ENCODE results near the gene SPINDOC. TPM values are rescaled to one million over a fixed set of nuclear protein-coding genes. Genes with fewer than 3 reads are reported as not detected.
A peak's percentile ranks its signal among the peaks of the same experiment; 100 is the strongest.

SPINDOC gene
- total RNA-seq, 2 experiments from 2014 or later, result 29.3 to 29.5 TPM

DNA sequence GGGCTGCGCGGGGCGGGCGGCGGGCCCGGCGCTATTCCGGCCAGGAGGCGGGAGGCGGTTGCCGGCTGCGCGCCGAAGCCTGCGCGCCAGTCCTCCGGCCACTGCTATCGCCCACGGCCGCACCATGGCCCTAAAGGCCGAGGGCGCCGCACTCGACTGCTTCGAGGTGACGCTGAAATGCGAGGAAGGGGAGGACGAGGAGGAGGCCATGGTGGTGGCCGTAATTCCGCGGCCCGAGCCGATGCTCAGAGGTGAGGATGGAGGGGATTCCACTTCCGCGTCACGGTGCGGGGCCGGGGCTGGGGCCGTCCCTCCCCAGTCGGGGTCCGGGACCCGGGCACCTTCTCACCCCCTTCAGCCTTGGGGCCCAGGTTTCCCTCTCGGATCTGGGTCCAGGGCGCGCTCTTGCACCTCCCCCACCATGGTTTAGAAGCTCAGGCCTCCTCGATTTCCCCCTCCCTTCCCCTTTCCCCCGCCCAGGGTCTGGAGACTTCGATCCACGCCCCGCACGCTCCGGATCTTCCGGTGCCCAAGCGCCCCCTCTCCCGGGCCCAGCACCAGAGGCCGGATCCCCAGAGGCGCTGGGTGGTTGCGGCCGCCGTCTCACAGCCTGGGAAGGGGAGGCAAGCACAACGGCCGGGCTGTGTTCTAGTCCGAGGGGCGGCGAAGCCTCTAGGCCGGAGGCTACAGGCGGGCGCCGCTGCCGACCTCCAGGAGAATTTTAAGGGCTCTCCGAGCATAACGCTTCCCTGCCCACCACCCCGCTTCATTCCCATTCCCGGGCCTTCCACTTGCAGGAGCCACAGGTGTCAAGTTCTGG, 517 bp downstream of the SPINDOC start:
- H3K27me3 Mint-ChIP-seq, result peaks cover 6% of the 10 kb centered on the region
- no peaks in the 10 kb centered on the region for H3K9me3 Mint-ChIP-seq
- H3K36me3 Mint-ChIP-seq, result peaks cover 26% of the 10 kb centered on the region
- DNase-seq, result peak; percentile 43
- H3K27ac Mint-ChIP-seq, result no peak overlapping the region
- H3K4me1 Mint-ChIP-seq, result peaks cover 18% of the 10 kb centered on the region
- H3K4me3 Mint-ChIP-seq, result peak overlapping the region; percentile 83

DNA sequence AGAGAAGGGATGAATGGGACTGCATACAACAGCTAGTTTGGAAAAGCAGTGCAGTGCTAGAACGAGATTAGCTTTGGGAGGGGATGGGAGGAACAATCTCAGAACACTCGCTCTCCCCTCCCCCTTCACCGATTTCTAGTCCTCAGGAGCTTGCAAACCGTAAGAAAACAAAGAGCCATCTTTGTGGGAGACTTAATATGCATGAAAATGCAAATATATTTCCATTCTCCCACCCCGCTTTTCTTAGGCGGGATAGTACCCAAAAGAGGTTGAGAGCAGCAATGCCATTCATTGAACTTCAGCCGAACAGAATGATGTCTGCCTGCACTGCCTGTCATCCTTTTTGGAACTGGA, 1.1 kb downstream of the SPINDOC start:
- Mint-ChIP-seq H3K27ac (peak overlapping the region; percentile 38), H3K27me3 (peaks cover 6% of the 10 kb centered on the region), H3K9me3 (no peaks in the 10 kb centered on the region), H3K36me3 (peaks cover 27% of the 10 kb centered on the region), H3K4me3 (peak overlapping the region; percentile 83), H3K4me1 (peaks cover 18% of the 10 kb centered on the region)
- DNase-seq, result no peak

DNA sequence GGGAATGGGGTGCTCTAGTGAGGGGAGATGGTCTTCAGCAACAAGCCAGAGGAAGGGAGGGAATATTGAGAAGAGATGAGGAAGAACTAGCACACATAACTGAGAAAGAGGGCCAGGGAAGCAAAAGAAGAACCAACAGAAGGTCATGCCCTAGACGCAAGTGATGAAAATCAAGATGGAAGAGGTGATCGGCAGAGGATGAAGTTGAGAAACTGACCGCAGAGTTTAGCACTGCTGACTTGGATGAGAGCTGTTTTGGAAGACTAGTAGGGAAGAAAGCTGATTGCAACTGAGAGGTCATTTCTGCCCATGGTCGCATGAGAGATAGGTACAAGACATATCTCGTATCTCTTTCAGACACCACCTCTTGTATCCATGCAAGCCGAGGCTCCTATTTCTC, 2.9 kb downstream of the SPINDOC start:
- H3K36me3 Mint-ChIP-seq, result peaks cover 37% of the 10 kb centered on the region
- H3K9me3 Mint-ChIP-seq, result no peaks in the 10 kb centered on the region
- H3K4me3 Mint-ChIP-seq, result no peak overlapping the region
- no peak for DNase-seq
- H3K4me1 Mint-ChIP-seq, result peaks cover 18% of the 10 kb centered on the region
- H3K27ac Mint-ChIP-seq, result no peak overlapping the region
- peaks cover 6% of the 10 kb centered on the region for H3K27me3 Mint-ChIP-seq

DNA sequence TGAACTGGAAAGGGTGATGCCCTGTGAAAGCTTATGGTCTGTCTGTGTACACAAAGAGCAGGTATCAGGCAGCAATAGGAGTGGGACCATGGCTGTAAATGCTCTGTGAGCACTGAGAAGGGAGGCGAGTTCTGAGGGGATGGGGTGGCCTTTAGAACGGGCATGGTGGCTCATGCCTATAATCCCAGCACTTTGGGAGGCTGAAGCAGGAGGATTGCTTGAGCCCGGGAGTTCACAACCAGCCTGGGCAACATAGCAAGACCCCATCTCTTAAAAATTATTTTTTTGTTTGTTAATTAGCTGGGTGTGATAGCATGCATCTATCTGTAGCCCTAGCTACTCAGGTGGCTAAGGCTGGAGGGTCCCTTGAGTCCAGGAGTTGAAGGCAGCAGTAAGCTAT, 3.5 kb downstream of the SPINDOC start:
- Mint-ChIP-seq H3K4me1 (peaks cover 18% of the 10 kb centered on the region), H3K36me3 (peaks cover 39% of the 10 kb centered on the region)
- no peak for DNase-seq

GRCh38 chr11:63817758-63818498, 4.7 kb downstream of the SPINDOC start:
- H3K4me3 Mint-ChIP-seq, result no peak overlapping the region
- H3K9me3 Mint-ChIP-seq, result no peaks in the 10 kb centered on the region
- peaks cover 45% of the 10 kb centered on the region for H3K36me3 Mint-ChIP-seq
- no peak overlapping the region for H3K27ac Mint-ChIP-seq
- H3K27me3 Mint-ChIP-seq, result no peaks in the 10 kb centered on the region
- no peak for DNase-seq
- peaks cover 16% of the 10 kb centered on the region for H3K4me1 Mint-ChIP-seq

More for the DNA sequence above, 3.5 kb downstream of the SPINDOC start:
- Mint-ChIP-seq H3K27ac (no peak overlapping the region), H3K4me3 (no peak overlapping the region), H3K27me3 (peaks cover 6% of the 10 kb centered on the region), H3K9me3 (no peaks in the 10 kb centered on the region)

GRCh38 chr11:63818609-63819008, 5.4 kb downstream of the SPINDOC start:
- H3K4me1 Mint-ChIP-seq, result peaks cover 16% of the 10 kb centered on the region
- peaks cover 49% of the 10 kb centered on the region for H3K36me3 Mint-ChIP-seq
- no peak overlapping the region for H3K27ac Mint-ChIP-seq
- DNase-seq, result no peak
- H3K27me3 Mint-ChIP-seq, result no peaks in the 10 kb centered on the region
- H3K9me3 Mint-ChIP-seq, result no peaks in the 10 kb centered on the region
- no peak overlapping the region for H3K4me3 Mint-ChIP-seq

DNA sequence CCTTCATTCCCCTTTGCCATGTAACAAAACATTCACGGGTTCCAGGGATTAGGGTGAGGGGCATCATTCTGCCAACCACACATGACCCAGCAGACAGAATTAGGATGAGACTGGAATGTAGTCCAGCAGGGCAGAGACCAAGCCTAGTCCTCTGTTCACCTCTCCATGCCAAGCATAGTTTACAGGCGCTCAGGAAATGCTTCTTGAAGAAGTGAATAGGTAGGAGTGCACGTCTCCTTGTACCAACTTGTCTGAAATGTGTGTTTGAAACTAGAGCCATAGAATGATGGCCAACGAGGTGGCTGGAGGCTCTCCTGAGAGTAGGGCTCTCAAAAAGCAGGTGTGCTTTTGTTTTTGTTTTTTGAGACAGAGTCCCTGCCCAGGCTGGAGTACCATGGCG, 8.2 kb downstream of the SPINDOC start:
- no peak overlapping the region for H3K4me3 Mint-ChIP-seq

DNA sequence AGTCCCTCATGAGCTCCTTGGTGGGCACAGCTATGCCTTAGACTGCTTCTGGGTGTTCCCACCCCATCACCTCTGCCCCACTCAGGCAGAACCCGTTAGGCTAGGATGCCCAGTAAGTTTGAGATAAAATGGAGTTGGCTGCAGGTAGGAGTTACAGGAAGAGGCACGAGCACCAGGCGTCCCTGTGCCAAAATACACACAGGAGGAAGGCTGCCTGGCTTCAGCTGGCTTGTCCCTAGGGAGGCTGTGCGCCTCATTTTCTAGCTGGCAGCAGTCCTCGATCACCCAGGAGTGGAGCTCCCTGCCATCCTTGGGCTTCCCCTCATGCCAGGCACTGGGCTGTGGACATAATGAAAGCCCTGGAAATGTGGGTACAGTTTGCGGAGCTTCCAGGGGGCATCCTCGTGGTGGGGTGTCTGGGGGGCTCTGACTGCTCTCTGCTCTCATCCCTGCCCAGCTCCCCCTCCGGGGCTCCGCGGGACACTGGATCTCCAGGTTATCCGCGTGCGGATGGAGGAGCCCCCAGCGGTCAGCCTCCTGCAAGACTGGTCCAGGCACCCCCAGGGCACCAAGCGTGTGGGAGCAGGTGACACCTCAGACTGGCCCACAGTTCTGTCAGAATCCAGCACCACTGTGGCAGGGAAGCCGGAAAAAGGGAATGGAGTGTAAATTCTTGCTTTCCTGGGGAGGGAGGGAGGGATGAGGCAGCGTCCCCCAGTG, 13.4 kb downstream of the SPINDOC start:
- DNase-seq, result no peak
- H3K36me3 Mint-ChIP-seq, result peaks cover 20% of the 10 kb centered on the region
- no peaks in the 10 kb centered on the region for H3K27me3 Mint-ChIP-seq
- H3K4me3 Mint-ChIP-seq, result no peak overlapping the region
- no peak overlapping the region for H3K27ac Mint-ChIP-seq
- H3K9me3 Mint-ChIP-seq, result no peaks in the 10 kb centered on the region
- no peaks in the 10 kb centered on the region for H3K4me1 Mint-ChIP-seq

More for the DNA sequence above, 8.2 kb downstream of the SPINDOC start:
- Mint-ChIP-seq H3K27me3 (no peaks in the 10 kb centered on the region), H3K9me3 (no peaks in the 10 kb centered on the region), H3K4me1 (peaks cover 2% of the 10 kb centered on the region), H3K36me3 (peaks cover 44% of the 10 kb centered on the region), H3K27ac (no peak overlapping the region)
- no peak for DNase-seq

DNA sequence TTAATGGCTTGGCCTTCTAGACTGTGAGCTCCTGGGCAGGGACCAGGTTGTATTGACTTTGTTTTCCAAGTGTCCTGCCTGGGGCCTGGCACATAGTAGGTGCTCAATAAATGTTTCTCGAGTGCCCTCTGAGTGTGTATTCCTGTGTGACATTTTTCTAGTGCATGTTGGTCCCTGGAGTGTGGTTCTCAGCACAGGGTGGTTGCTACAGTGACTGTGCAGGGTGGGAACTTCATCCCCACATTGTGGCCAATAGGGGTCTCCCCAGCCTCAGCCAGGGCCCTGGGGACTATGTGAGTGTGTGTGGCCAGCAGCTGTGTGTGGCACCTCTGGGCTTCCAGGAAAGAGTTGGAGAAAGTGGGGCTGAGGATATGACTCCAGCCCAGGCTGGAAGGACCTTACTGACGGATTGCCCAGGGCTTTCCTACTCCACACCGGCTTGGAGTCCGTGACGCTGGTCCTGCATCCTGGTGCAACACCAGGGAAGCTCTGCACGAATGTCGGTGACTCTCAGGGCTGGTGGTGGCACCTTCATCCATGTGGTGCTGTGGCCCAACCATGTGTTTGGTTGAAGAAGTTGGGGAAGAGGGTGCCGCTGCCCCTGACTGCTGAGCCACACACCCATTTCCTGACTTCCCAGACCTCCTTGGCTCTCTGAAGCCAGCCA, 16.7 kb downstream of the SPINDOC start:
- DNase-seq, result no peak
- no peak overlapping the region for H3K27ac Mint-ChIP-seq
- H3K36me3 Mint-ChIP-seq, result peaks cover 2% of the 10 kb centered on the region
- H3K4me1 Mint-ChIP-seq, result no peaks in the 10 kb centered on the region
- H3K27me3 Mint-ChIP-seq, result no peaks in the 10 kb centered on the region
- no peaks in the 10 kb centered on the region for H3K9me3 Mint-ChIP-seq
- no peak overlapping the region for H3K4me3 Mint-ChIP-seq

DNA sequence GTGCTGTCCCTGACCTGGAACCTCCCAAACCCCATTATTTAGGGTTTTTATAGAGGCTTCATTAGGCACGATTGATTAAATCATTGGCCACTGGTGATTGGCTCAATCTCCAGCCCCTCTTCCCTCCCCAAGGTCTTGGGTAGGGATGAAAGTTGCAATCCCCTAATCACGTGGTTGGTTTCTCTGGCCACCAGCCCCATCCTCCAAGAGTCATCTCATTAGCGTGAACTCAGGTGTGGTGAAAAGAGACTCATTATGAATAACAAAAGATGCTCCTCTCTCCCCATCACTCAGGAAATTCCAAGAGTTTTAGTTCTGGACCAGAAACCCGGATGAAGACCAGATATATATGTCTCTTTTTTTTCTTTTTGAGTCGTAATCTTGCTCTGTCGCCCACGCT, 18.1 kb downstream of the SPINDOC start:
- Mint-ChIP-seq H3K36me3 (no peaks in the 10 kb centered on the region), H3K4me1 (no peaks in the 10 kb centered on the region), H3K27ac (no peak overlapping the region), H3K4me3 (no peak overlapping the region), H3K27me3 (no peaks in the 10 kb centered on the region), H3K9me3 (no peaks in the 10 kb centered on the region)
- no peak for DNase-seq

GRCh38 chr11:63832336-63832735, 19.1 kb downstream of the SPINDOC start:
- no peaks in the 10 kb centered on the region for H3K36me3 Mint-ChIP-seq
- H3K27me3 Mint-ChIP-seq, result no peaks in the 10 kb centered on the region
- peaks cover 1% of the 10 kb centered on the region for H3K4me1 Mint-ChIP-seq
- no peak overlapping the region for H3K4me3 Mint-ChIP-seq
- H3K27ac Mint-ChIP-seq, result no peak overlapping the region
- no peaks in the 10 kb centered on the region for H3K9me3 Mint-ChIP-seq
- no peak for DNase-seq

DNA sequence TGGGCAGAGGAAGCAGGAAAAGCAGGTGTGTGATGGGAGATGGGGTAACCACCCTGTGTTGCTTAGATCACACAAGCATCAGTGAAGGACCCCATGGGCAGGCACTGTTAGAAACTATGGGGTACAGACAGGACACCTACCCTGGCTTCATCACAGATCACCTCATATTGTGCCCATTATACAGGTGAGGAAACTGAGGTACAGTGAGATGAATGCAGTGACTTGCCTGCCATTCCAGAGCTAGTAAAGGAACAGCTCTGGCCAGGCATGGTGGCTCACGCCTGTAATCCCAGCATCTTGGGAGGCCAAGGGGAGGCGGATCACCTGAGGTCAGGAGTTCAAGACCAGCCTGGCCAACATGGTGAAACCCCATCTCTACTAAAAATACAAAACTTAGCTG, 19.8 kb downstream of the SPINDOC start:
- peaks cover 8% of the 10 kb centered on the region for H3K4me1 Mint-ChIP-seq
- H3K27me3 Mint-ChIP-seq, result no peaks in the 10 kb centered on the region
- no peak overlapping the region for H3K27ac Mint-ChIP-seq
- no peak for DNase-seq
- no peaks in the 10 kb centered on the region for H3K36me3 Mint-ChIP-seq
- no peak overlapping the region for H3K4me3 Mint-ChIP-seq
- H3K9me3 Mint-ChIP-seq, result no peaks in the 10 kb centered on the region

DNA sequence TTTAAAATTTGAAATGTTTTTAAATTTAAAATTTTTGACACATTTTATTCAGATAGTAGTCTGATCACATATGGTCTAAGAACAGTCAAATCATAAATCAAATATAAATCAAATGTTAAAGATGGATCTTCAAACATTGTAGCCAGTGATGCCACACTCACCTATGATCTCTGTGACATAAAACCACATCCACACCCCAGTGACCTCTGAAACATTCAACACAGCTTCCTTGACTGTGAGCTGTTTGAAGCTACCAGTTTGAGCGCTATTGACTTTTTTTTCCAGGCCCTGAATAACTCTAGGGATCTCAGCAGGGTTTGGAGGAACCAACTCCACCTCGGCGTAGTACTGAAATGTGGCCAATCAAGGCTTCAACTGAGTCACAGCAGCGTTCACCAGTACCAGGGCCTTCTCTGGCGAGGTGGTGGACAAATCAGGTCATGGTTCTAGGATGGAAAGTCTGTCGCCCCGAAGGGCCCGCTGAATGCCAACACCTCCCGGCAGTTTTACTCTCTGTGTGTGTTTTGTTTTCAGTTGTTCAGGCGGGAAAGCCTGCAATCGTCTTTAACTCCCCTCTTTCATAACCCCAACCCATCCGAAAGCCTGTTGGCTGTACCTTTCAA, 21.4 kb downstream of the SPINDOC start:
- DNase-seq, result no peak
- H3K27me3 Mint-ChIP-seq, result no peaks in the 10 kb centered on the region
- H3K27ac Mint-ChIP-seq, result no peak overlapping the region
- H3K9me3 Mint-ChIP-seq, result no peaks in the 10 kb centered on the region
- H3K4me1 Mint-ChIP-seq, result peaks cover 12% of the 10 kb centered on the region
- H3K4me3 Mint-ChIP-seq, result no peak overlapping the region
- H3K36me3 Mint-ChIP-seq, result peaks cover 1% of the 10 kb centered on the region

GRCh38 chr11:63835158-63835545, 21.9 kb downstream of the SPINDOC start:
- no peak for DNase-seq
- Mint-ChIP-seq H3K4me3 (no peak overlapping the region), H3K9me3 (no peaks in the 10 kb centered on the region), H3K27ac (no peak overlapping the region), H3K36me3 (peaks cover 6% of the 10 kb centered on the region), H3K4me1 (peaks cover 15% of the 10 kb centered on the region), H3K27me3 (no peaks in the 10 kb centered on the region)
